Panc1 (cell line): ENCODE data around the gene STX12. TPM values are rescaled to one million over a fixed set of nuclear protein-coding genes. Genes with fewer than 3 reads are reported as not detected.

Experiments
- ATAC-seq: fragments of 200-7000 bp; cut with Tn5 transposase; 2 replicates; pipeline ENCODE4 v1.9.1; 2020; ENCODE audit warnings: mild to moderate bottlenecking, moderate library complexity
- BruUV-seq: library from RNA; stranded (reverse); fragments of 400-500 nt; replicated peaks from 2 replicates; lab custom pipeline; 2021; lab: Mats Ljungman, UMichigan
- CTCF ChIA-PET: fragments of 300-600 bp; sonication (Branson Sonifier 250); formaldehyde crosslinking; loops from one replicate; lab custom pipeline; 2022; ENCODE audit warnings: antibody characterized with exemption; lab: Charles Lee
- POLR2A ChIA-PET: fragments of 300-600 bp; sonication (Branson Sonifier 250); formaldehyde crosslinking; loops from one replicate; lab custom pipeline; 2022; ENCODE audit warnings: antibody characterized with exemption; lab: Charles Lee
- DNase-seq: peaks from one replicate; pipeline ENCODE4 v3.0.0-alpha.2; 2010; ENCODE audit warnings: low read depth, low spot score
- H3K27ac ChIP-seq: 2 replicates; pipeline ENCODE4 v1.5.1; 2011; ENCODE audit warnings: mild to moderate bottlenecking, low read length, inconsistent platforms
- H3K27me3 ChIP-seq: fragments of 200-500 bp; sonication (Bioruptor generic); 2 replicates; pipeline ENCODE4 v1.6.0; 2014; ENCODE audit warnings: low read length, inconsistent platforms; ENCODE audit not compliant: control insufficient read depth, insufficient read depth
- H3K36me3 ChIP-seq: fragments of 200-500 bp; sonication (Bioruptor generic); 2 replicates; pipeline ENCODE4 v1.5.1; 2014; ENCODE audit warnings: inconsistent platforms, mild to moderate bottlenecking, low read length, moderate library complexity; ENCODE audit not compliant: control insufficient read depth, insufficient read depth
- H3K4me1 ChIP-seq: 2 replicates; pipeline ENCODE4 v1.5.1; 2011; ENCODE audit warnings: inconsistent platforms, mild to moderate bottlenecking, low read length, moderate library complexity; ENCODE audit not compliant: control insufficient read depth, insufficient read depth
- H3K4me3 ChIP-seq, 2 experiments: 2 replicates each; pipeline ENCODE4 v1.5.1; 2011 to 2012; ENCODE audit warnings: low read depth in 2 of 2, low read length in 2 of 2, mild to moderate bottlenecking in 2 of 2, inconsistent platforms in 1 of 2, moderate library complexity in 1 of 2
- H3K9me3 ChIP-seq: fragments of 200-500 bp; sonication (Bioruptor generic); 2 replicates; pipeline ENCODE4 v1.5.1; 2014; ENCODE audit warnings: low read depth, mild to moderate bottlenecking, inconsistent platforms, low read length, moderate library complexity; ENCODE audit not compliant: control insufficient read depth, insufficient read depth
- CTCF ChIP-seq: fragments of 450-650 bp; IDR thresholded peaks from 2 replicates; pipeline ENCODE4 v1.5.1; 2017; ENCODE audit warnings: mild to moderate bottlenecking
- POLR2AphosphoS5 ChIP-seq: IDR thresholded peaks from 2 replicates; pipeline ENCODE4 v1.6.1; 2012; ENCODE audit warnings: mild to moderate bottlenecking, low read depth, low read length, moderate library complexity
- REST ChIP-seq, 2 experiments: IDR thresholded peaks; 2 replicates each; pipeline ENCODE4 v1.6.1; 2011 to 2012; ENCODE audit warnings: low read depth in 2 of 2, control low read depth in 1 of 2, low read length in 1 of 2, mild to moderate bottlenecking in 1 of 2, moderate library complexity in 1 of 2; ENCODE audit not compliant: insufficient read depth in 1 of 2
- SIN3A ChIP-seq: IDR thresholded peaks from 2 replicates; pipeline ENCODE4 v1.6.1; 2012; ENCODE audit warnings: low read depth, mild to moderate bottlenecking, low read length, moderate library complexity, borderline replicate concordance; ENCODE audit not compliant: insufficient read depth
- TCF7L2 ChIP-seq: IDR thresholded peaks from 2 replicates; pipeline ENCODE4 v1.6.1; 2011; ENCODE audit warnings: mild to moderate bottlenecking, low read depth, low read length, inconsistent platforms
- in situ Hi-C: cut with HindIII; loops from 2 replicates; pipeline ENCODE4 v1.10.0; 2016; ENCODE audit warnings: low sequenced_read_pairs, low pct_unique_long_range_greater_than_20kb
- intact Hi-C: fragments of 100-400 bp; cut with micrococcal nuclease; formaldehyde crosslinking; loops from one replicate; pipeline ENCODE4 v1.10.0; 2022; ENCODE audit not compliant: unreplicated experiment
- total RNA-seq: library from RNA; stranded (reverse); gene quantifications from one replicate; pipeline ENCODE4 v1.2.1, GENCODE V29; 2021; ENCODE audit not compliant: unreplicated experiment

The STX12 gene
- total RNA-seq, 1 experiment from 2014 or later: 25.3 TPM

GRCh38 chr1:27868556-27868931 is 95.5 kb downstream of the STX12 start:
- in situ Hi-C loops: no loop called here

GRCh38 chr1:27868932-27869718 is 96.1 kb downstream of the STX12 start:
- no peaks in the 10 kb centered on the region for H3K4me1 ChIP-seq
- no peaks in the 10 kb centered on the region for H3K9me3 ChIP-seq
- in situ Hi-C loops (no loop called here), intact Hi-C loops (no loop called here)
- ATAC-seq (0 out of 2 replicates have a peak, but pooled peaks have one; percentile 17), DNase-seq (no peak)
- H3K27me3 ChIP-seq: no peaks in the 10 kb centered on the region
- no peak for TF ChIP-seq POLR2AphosphoS5
- no peak for TF ChIP-seq CTCF
- TF ChIP-seq REST (IDR thresholded peaks at IDR 0.05; ENCODE audit: insufficient read depth in 1 of 2, low read depth in 2 of 2, low read length in 1 of 2): no peak
- TF ChIP-seq TCF7L2: no peak
- no peak for TF ChIP-seq SIN3A
- H3K4me3 ChIP-seq: no peak overlapping the region
- no peaks in the 10 kb centered on the region for H3K36me3 ChIP-seq
- CTCF ChIA-PET: no interaction called here
- no TSS peak for BruUV-seq
- POLR2A ChIA-PET: no interaction called here
- H3K27ac ChIP-seq: no peak overlapping the region

More at GRCh38 chr1:27868556-27868931, 95.5 kb downstream of the STX12 start:
- TF ChIP-seq POLR2AphosphoS5 (no peak), REST (IDR thresholded peaks at IDR 0.05; ENCODE audit: insufficient read depth in 1 of 2, low read depth in 2 of 2, low read length in 1 of 2) (no peak), CTCF (no peak), SIN3A (no peak), TCF7L2 (no peak)
- no peak for DNase-seq
- ChIA-PET POLR2A (no interaction called here), CTCF (no interaction called here)
- H3K27ac ChIP-seq: no peak overlapping the region
- no TSS peak for BruUV-seq
- no peaks in the 10 kb centered on the region for H3K4me1 ChIP-seq
- H3K36me3 ChIP-seq: no peaks in the 10 kb centered on the region
- H3K27me3 ChIP-seq: no peaks in the 10 kb centered on the region
- intact Hi-C loops: no loop called here
- no peak for ATAC-seq
- H3K4me3 ChIP-seq: no peak overlapping the region
- H3K9me3 ChIP-seq: no peaks in the 10 kb centered on the region
